ENCODE data around the gene SSBP4.
A peak's percentile ranks its signal among the peaks of the same experiment; 100 is the strongest.

The SSBP4 gene

DNA sequence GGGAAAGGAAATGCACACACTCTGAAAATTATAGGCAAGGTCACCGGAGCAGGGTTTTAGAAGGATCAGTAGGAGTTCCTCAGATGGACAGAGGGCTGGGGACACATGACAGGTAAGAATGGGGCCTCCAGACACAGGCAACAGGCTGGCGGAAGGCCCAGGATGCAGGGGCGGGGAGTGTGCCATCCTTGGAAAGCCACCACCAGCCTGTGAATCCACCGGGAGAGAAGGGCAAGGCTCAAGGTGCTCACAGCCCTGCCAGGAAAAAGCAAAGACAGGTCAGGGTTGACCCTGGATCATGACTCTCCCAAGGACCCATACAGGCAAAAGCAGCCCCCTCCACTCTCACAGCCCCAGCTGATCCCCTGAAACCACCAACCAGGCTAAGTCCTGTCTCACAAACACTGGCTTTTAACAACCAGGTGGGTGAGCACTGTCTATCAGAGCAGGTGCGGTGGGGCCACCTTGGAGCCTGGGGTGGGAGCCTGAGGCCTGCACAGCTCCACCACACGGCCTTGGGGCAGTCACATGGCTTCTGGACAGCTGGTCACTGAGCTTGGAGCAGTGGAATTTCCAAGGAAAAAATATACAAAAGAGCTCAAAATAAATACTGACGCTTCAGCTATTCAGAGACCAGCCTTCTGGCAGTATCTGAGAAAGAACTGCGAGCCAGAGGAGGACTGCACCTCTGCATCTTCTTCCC lies 54.0 kb downstream of the SSBP4 start:
- DNase-seq: no peak

DNA sequence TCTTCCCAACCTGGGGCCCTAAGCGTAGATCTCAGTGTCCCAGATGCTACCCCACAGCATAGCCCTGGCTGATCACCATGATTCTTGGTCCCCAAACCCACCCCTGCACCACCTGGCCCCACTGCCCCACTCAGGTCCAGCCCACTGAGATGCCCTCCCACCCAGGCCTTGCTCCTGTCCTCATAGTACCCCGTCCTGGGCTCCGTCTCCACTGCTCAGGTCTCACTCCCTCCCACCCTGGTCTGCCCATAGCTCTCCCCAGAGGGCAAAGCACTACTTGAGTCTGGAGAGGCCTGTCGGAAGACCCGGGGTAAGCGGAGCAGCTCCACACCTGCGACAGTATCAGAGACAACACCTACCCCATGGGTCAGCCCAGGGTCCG lies 54.5 kb downstream of the SSBP4 start:
- no peak for DNase-seq

DNA sequence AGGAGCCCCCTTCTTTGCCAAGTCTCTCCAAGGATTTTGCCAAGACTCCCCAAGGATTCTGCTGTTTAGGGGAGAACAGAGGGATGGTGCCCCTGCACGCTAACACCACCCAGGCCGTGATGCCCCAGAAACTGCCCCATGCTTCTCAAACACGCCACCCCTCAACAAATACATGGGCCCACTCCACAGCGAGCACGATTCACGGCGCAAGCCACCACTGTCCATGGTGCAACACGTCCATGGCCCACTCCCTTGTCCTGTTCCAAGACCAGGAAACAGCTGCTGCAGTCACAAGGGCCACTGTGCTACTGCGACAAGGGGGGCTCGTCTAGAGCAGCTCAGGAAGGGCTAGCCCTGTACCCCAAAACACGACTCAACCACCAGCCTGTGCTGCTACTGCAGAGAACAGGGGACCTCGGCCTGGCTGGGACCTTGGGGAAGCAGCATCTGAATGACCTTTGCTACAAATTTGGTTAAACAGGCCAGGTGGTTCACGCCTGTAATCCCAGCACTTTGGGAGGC lies 55.2 kb downstream of the SSBP4 start:
- DNase-seq: no peak

- DNase-seq: no peak
Measured at GRCh38 chr19:18475004-18475453, 55.8 kb downstream of the SSBP4 start.

- DNase-seq: no peak
Measured at GRCh38 chr19:18475762-18476331, 56.6 kb downstream of the SSBP4 start.

GRCh38 chr19:18476507-18477041 lies 57.4 kb downstream of the SSBP4 start:
- DNase-seq: no peak

DNA sequence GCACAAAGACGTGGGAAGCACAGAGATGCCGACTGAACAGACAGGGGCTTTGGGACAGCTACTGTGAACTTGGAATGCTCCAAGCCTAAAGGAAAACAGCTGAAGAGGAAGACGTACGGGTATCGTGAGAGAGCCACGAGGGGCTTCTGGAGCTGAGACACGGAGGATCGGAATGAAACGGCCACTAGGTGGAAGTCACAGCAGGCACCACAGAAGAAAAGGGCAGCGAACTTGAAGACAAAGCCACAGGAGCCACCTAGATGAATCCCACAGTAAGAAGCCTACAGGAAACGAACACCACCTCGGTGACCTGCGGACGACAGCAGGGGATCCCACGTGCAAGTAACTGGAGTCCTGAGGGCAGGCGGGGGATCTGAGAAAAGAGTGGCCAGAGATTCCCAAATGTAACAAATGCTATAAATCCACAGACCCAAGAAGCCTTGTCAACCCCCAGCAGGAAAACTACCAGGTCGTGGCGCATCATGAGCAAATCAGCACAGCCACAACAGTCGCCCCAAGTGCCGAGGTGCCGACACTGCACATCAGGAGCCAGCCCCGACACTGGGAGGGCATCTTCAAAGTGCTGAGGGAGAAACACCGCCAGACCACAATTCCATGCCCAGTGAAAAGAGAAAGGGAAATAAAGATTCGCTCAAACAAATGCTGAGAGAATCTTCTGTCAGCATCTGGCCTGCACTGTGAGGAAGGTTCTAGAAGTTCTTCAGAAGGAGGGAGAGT lies 58.0 kb downstream of the SSBP4 start:
- no peak for DNase-seq

DNA sequence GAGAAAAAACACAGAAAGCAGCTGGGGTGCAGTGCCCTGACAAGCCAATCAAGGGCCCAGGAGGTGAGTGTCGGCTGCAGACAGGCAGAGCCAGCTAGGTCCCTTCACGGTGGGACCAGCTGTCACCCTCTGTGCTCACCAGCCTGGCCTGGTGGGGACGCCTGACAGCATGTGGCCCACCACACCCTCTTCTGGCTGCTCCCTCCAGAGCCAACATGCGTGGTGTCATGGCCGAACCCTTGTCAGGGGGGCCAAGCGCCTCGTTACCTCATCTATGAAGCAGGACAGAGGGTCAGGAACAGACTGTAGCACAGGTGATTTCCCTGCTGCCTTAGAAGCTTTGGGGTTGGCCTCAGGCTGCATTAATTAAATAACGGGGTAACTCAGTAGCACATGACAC lies 58.8 kb downstream of the SSBP4 start:
- no peak for DNase-seq

DNA sequence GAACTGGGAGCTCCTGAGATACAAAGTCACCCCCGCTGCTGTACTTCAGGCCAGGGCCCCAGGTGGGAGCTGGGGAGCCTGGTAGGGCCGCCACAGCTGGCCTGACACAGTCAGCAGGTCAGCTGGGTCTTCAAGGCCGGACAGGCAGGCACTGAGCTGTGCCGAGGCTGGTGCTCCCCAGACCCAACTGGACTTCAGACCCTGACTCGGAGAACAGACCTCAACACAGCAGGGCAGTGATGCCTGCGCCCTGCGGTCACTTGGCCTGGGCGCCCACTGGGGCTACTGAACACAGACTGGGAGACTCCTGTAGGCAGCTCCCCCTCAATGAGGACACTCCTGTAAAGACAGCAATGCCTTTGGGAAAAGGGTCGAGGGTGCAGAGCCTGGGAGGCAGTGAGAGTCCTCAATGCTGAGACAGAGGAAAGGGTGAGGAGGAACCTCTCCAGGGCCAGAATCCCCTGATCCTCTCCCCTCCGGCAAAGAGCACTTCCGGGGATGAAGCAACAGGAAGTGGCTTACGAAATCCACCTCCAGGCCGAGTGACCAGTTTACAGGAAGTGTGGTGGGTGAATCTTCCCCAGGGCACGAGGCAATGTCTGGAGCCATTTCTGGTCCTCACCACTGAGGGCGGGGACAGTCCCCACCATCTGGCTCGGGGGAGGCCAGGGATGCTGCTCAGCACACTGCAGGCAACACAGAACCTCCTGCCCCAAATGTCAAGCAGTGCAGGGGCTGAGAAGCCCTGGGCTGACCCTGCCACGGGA lies 59.5 kb downstream of the SSBP4 start:
- DNase-seq: peak; percentile 82

- no peak for DNase-seq
Measured at GRCh38 chr19:18480006-18480691, 61.0 kb downstream of the SSBP4 start.

GRCh38 chr19:18481505-18482222 lies 62.5 kb downstream of the SSBP4 start:
- DNase-seq: no peak

DNA sequence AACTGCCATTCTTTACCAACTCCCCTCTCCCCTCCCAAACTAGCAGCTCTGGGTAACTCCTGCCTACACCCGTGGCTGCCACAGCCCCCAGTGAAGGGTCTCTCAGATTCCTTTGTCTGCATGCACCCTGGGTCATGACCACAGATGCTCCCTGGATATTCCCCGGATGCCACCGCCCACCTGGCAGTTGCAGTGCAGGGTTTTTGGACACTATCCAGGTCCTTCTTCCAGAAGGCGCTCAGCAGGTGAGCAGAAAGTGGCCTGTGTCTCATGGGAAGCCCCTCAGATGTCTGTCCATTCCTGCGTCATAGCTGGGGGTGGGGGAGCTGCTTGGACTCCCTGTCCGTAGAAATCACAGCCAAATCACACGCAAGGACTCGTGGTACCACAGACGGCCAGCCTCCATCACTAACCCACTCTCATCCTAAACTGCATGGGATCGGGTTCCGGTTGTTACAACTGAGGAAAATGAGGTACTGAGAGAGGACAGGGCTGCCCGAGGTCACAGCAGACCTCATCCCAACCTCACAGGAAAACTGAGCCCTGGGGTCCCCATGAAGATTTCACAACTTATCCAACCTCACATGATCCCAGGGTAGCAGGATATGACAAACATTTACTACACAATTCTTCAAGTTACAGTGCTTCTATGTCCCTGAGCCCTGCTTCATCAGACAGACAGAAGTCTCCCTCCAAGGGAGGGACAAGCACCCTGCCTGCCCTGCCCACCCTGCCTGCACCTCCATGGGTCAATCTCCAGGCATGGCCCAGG lies 64.1 kb downstream of the SSBP4 start:
- DNase-seq: no peak

Measured in activated effector memory CD4-positive, alpha-beta T cell treated with anti-CD3 and anti-CD28 coated beads, Interleukin-2, amount 50 U/mL, for 16 hours (primary cell).